Sigmoid colon (tissue), 7 donors: Measurements from ENCODE around the gene ZNF101. TPM values are rescaled to one million over a fixed set of nuclear protein-coding genes. Genes with fewer than 3 reads are reported as not detected.

Experiments
- DNase-seq: peaks from one replicate; pipeline ENCODE4 v3.0.0-alpha.2; 2019
- H3K27ac ChIP-seq, 4 donors: fragments of 200-600 bp; sonication (generic); one replicate each; pipeline ENCODE4 v1.5.1; 2016 to 2019; ENCODE audit warnings: mild to moderate bottlenecking in 1 of 4
- H3K27me3 ChIP-seq, 3 donors: fragments of 200-600 bp; sonication (generic); one replicate each; pipeline ENCODE4 v1.5.1; 2019; ENCODE audit warnings: mild to moderate bottlenecking in 1 of 3
- H3K36me3 ChIP-seq, 4 donors: fragments of 200-600 bp; sonication (generic); one replicate each; pipeline ENCODE4 v1.5.1; 2016 to 2019
- H3K4me1 ChIP-seq, 4 donors: fragments of 200-600 bp; sonication (generic); one replicate each; pipeline ENCODE4 v1.5.1; 2017 to 2019
- H3K4me3 ChIP-seq, 4 donors: fragments of 200-600 bp; sonication (generic); one replicate each; pipeline ENCODE4 v1.5.1; 2017 to 2019; ENCODE audit warnings: mild to moderate bottlenecking in 2 of 4, moderate library complexity in 1 of 4
- H3K9me3 ChIP-seq, 4 donors: fragments of 200-600 bp in 3 of 4; sonication (generic) in 3 of 4; one replicate each; pipeline versions ENCODE4 v1.5.1 to v1.6.1; 2013 to 2019
- CTCF ChIP-seq, 4 experiments: fragments of 450-650 bp in 3 of 4; fragments of 200-600 bp in 1 of 4; IDR thresholded peaks; one replicate each; pipeline ENCODE4 v1.5.1; 2016 to 2019; ENCODE audit warnings: antibody characterized with exemption in 4 of 4, mild to moderate bottlenecking in 3 of 4, moderate library complexity in 2 of 4
- EP300 ChIP-seq, 4 donors: sonication (generic); formaldehyde crosslinking; IDR thresholded peaks; one replicate each; pipeline ENCODE4 v1.6.1; 2017; ENCODE audit warnings: antibody characterized with exemption in 4 of 4
- POLR2A ChIP-seq, 2 donors: fragments of 450-650 bp; IDR thresholded peaks; one replicate each; pipeline ENCODE4 v1.6.1; 2016; ENCODE audit warnings: antibody characterized with exemption in 2 of 2, mild to moderate bottlenecking in 2 of 2, moderate library complexity in 2 of 2
- POLR2AphosphoS5 ChIP-seq, 4 donors: sonication (generic); formaldehyde crosslinking; IDR thresholded peaks; one replicate each; pipeline ENCODE4 v1.6.1; 2017; ENCODE audit warnings: antibody characterized with exemption in 4 of 4
- WGBS, 2 donors: extraction: QIAGEN DNeasy Blood & Tissue Kit; methylation state at CpG; one replicate each; pipeline ENCODE4 v1.1.7; 2013; 5-methylcytosine and 5-hydroxymethylcytosine counted together
- intact Hi-C: fragments of 100-400 bp; cut with DNase I; formaldehyde crosslinking; loops from one replicate; pipeline ENCODE4 v1.15.1; 2023
- polyA plus RNA-seq, 3 donors: library from polyadenylated mRNA; stranded (reverse); fragments of 200-250 nt; gene quantifications; one replicate each; pipeline ENCODE4 v1.2.3, GENCODE V29; 2013
- total RNA-seq, 4 donors: library from RNA; depleted of rRNA; stranded (reverse); fragments of >200 nt; gene quantifications; one replicate each; pipeline ENCODE4 v1.1.0, GENCODE V29; 2016
- donor health status: healthy with polysubstance abuse.
- donor health status: Bipolar disorder and iron deficiency.
- donor health status: healthy.

ZNF101 gene
- total and polyA plus RNA-seq, 7 donors = 4.7 to 24.2 (median 6.4) TPM

DNA sequence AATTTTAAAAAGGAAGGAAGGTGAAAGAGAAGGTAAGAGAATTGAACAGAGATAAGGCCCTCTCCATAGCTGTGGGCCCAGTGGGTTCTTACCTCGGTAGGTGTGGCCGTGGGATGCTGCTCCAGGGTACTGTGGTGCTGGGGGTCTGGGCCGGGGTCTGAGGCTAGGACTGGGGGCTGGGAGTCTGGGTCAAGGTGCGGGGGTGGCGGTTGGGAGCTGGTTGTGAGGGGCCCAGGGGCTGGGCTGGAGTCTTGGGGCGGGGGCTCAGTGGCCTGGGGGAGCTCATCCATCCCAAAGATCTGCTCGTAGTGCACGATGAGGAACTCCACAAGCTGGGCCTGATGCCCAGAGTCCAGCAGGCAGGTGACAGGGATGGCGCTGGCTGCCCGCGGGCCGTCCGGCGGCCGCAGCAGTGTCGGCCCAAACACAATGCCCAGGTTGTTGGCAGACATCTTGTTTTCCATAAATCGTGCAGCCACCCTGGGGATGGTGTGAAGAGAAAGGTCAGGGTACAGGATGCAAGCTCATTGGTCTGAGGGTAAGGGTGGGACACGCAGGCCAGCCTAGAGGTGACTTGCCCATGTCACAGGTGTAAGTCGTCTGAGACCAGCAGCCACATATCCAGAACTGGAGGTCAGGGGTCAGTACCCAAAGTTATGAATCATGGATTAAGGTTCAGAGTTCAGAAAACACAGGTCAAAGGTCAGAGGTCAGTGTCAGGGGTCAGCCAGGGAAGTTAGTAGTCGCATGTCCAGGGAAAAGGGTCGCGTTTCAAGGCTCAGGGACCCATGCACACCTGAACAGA is 34.7 kb upstream of the ZNF101 start:
- Histone ChIP-seq H3K27ac (no peak overlapping the region), H3K4me1 (no peaks in the 10 kb centered on the region), H3K9me3 (no peaks in the 10 kb centered on the region), H3K36me3 (peaks cover 0 to 24% (median 4%) of the 10 kb centered on the region in 4 donors), H3K4me3 (no peak overlapping the region), H3K27me3 (peaks cover 0 to 1% (median 1%) of the 10 kb centered on the region in 3 donors)
- no peak for DNase-seq
- intact Hi-C loops = no loop called here
- 94 to 95% methylated on average over 22 of the region's 22 CpGs for WGBS, 2 donors
- TF ChIP-seq POLR2AphosphoS5 (IDR thresholded peaks at IDR 0.05) (no peak), CTCF (IDR thresholded peaks at IDR 0.05) (no peak), EP300 (IDR thresholded peaks at IDR 0.05) (no peak), POLR2A (IDR thresholded peaks at IDR 0.05) (no peak)

- Histone ChIP-seq H3K9me3 (no peaks in the 10 kb centered on the region), H3K4me1 (no peaks in the 10 kb centered on the region), H3K27ac (no peak overlapping the region), H3K36me3 (peaks cover 0 to 24% (median 4%) of the 10 kb centered on the region in 4 donors), H3K4me3 (no peak overlapping the region), H3K27me3 (no peaks in the 10 kb centered on the region)
- no peak for DNase-seq
- intact Hi-C loops = no loop called here
- 93 to 96% methylated on average over 36 of the region's 36 CpGs for WGBS, 2 donors
- TF ChIP-seq CTCF (IDR thresholded peaks at IDR 0.05) (no peak), POLR2A (IDR thresholded peaks at IDR 0.05) (no peak), EP300 (IDR thresholded peaks at IDR 0.05) (no peak), POLR2AphosphoS5 (IDR thresholded peaks at IDR 0.05) (no peak)
Measured at GRCh38 chr19:19634516-19635312, 33.9 kb upstream of the ZNF101 start.

DNA sequence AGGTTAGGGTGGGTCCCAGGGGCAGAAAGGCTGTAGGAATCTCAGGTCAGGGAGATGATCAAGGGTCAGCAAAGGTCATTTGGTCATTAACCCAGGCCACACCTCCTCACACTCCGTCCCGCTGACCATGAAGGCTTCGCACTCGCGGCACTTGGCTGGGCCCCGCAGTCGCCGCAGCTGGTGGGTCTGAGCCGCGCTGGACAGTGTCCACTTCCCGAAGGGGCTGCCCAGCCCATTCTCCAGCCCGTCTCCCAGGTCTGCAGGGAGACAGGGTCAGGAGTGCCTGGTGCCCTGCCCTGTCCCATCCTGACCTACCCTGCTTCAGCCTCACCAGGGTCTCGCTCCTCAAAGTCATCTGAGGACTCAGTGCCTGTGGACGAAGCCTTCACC is 33.3 kb upstream of the ZNF101 start:
- DNase-seq = no peak
- TF ChIP-seq EP300 (IDR thresholded peaks at IDR 0.05) (no peak), POLR2A (IDR thresholded peaks at IDR 0.05) (no peak), CTCF (IDR thresholded peaks at IDR 0.05) (no peak), POLR2AphosphoS5 (IDR thresholded peaks at IDR 0.05) (no peak)
- H3K36me3 ChIP-seq = peaks cover 0 to 24% (median 4%) of the 10 kb centered on the region in 4 donors
- H3K27me3 ChIP-seq = no peaks in the 10 kb centered on the region
- H3K27ac ChIP-seq = no peak overlapping the region
- H3K4me3 ChIP-seq = no peak overlapping the region
- intact Hi-C loops = no loop called here
- WGBS, 2 donors = 97 to 98% methylated on average over 14 of the region's 14 CpGs
- no peaks in the 10 kb centered on the region for H3K4me1 ChIP-seq
- H3K9me3 ChIP-seq = no peaks in the 10 kb centered on the region

DNA sequence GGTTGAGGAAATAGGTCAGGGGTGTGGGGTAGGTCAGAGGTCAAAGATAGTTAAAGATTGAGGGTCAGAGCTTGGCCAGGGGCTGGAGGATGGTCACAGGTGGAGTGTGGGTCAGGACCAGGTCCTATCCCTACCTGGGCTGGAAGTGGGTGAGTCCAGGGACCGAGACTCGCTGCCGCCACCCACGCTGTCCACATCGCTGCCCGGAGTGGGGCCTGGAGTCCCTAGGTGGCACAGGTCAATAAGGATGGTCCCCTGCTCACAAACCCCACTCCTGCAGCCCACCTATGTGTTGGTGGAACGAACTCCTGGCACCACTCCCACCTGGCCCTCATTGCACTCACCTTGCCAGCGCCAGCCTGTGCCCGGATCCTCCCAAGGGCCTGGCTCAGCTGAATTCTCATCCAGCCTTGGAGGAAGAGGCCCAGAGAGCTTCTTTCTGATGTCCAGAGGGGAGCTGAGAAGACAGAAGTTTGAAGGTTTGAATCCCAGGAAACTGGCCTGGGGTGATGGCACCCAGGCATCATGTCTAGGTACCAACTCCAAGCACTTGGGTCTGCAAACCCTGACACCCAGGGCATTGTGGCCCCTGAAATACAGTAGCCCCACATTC is 32.0 kb upstream of the ZNF101 start:
- H3K4me3 ChIP-seq = no peak overlapping the region
- intact Hi-C loops = no loop called here
- WGBS, 2 donors = 95 to 97% methylated on average over 9 of the region's 9 CpGs
- H3K9me3 ChIP-seq = no peaks in the 10 kb centered on the region
- no peaks in the 10 kb centered on the region for H3K4me1 ChIP-seq
- TF ChIP-seq EP300 (IDR thresholded peaks at IDR 0.05) (no peak), CTCF (IDR thresholded peaks at IDR 0.05) (no peak), POLR2A (IDR thresholded peaks at IDR 0.05) (no peak), POLR2AphosphoS5 (IDR thresholded peaks at IDR 0.05) (no peak)
- H3K27ac ChIP-seq = no peak overlapping the region
- H3K36me3 ChIP-seq = peaks cover 0 to 24% (median 4%) of the 10 kb centered on the region in 4 donors
- no peak for DNase-seq
- H3K27me3 ChIP-seq = no peaks in the 10 kb centered on the region
